NCI-H1694 (cell line): Measurements from ENCODE around the gene AGBL4.
"Not testable (repeated sequence)": the region's sequence is repeated elsewhere in the genome, so short reads cannot be mapped to it uniquely, and the experiment has no call there.

Experiments
- DNase-seq: peaks from one replicate; lab custom pipeline; 2025; lab: John Stamatoyannopoulos, UW

AGBL4 gene

GRCh38 chr1:49435291-49435690 is 588.5 kb downstream of the AGBL4 start:
- no peak for DNase-seq

- no peak for DNase-seq
Observed at GRCh38 chr1:49424782-49425181, 599.0 kb downstream of the AGBL4 start.

GRCh38 chr1:49416758-49417157 is 607.0 kb downstream of the AGBL4 start:
- no peak for DNase-seq

GRCh38 chr1:49408346-49408745 is 615.4 kb downstream of the AGBL4 start:
- DNase-seq = no peak

GRCh38 chr1:49397086-49397485 is 626.7 kb downstream of the AGBL4 start:
- DNase-seq = no peak

GRCh38 chr1:49394200-49394599 is 629.6 kb downstream of the AGBL4 start:
- no peak for DNase-seq

GRCh38 chr1:49389699-49390098 is 634.1 kb downstream of the AGBL4 start:
- no peak for DNase-seq

- DNase-seq = peak; percentile 4
Observed at GRCh38 chr1:49364676-49365075, 659.1 kb downstream of the AGBL4 start.

- no peak for DNase-seq
Observed at GRCh38 chr1:49363628-49364027, 660.1 kb downstream of the AGBL4 start.

GRCh38 chr1:49358036-49358435 is 665.7 kb downstream of the AGBL4 start:
- no peak for DNase-seq

- no peak for DNase-seq
Observed at GRCh38 chr1:49356594-49356993, 667.2 kb downstream of the AGBL4 start.

- DNase-seq = no peak
Observed at GRCh38 chr1:49351768-49352167, 672.0 kb downstream of the AGBL4 start.

- no peak for DNase-seq
Observed at GRCh38 chr1:49346767-49347349, 676.9 kb downstream of the AGBL4 start.

- DNase-seq = no peak
Observed at GRCh38 chr1:49340576-49340975, 683.2 kb downstream of the AGBL4 start.

GRCh38 chr1:49339043-49339442 is 684.7 kb downstream of the AGBL4 start:
- no peak for DNase-seq

- DNase-seq = no peak
Observed at GRCh38 chr1:49337251-49337650, 686.5 kb downstream of the AGBL4 start.

- DNase-seq = no peak
Observed at GRCh38 chr1:49333906-49334305, 689.8 kb downstream of the AGBL4 start.

- DNase-seq = no peak
Observed at GRCh38 chr1:49331066-49331852, 692.5 kb downstream of the AGBL4 start.

GRCh38 chr1:49323925-49324540 is 699.7 kb downstream of the AGBL4 start:
- DNase-seq = no peak

- DNase-seq = not testable (repeated sequence)
Observed at GRCh38 chr1:49320493-49320892, 703.3 kb downstream of the AGBL4 start.

GRCh38 chr1:49319426-49319963 is 704.3 kb downstream of the AGBL4 start:
- no peak for DNase-seq

GRCh38 chr1:49318218-49318617 is 705.5 kb downstream of the AGBL4 start:
- DNase-seq = no peak

GRCh38 chr1:49307457-49307856 is 716.3 kb downstream of the AGBL4 start:
- DNase-seq = no peak
